DOHH2 (cell line): ENCODE results near the gene UQCRQ.

ENCODE experiments used
- EZH2phosphoT487 ChIP-seq: fragments of 200-600 bp; sonication (generic); IDR thresholded peaks from 2 replicates; pipeline ENCODE4 v1.6.1; 2017; ENCODE audit warnings: borderline replicate concordance, mild to moderate bottlenecking, antibody characterized with exemption, low read length, moderate library complexity, mixed read lengths
- TF ChIP-seq, protein P1 (sequence below): fragments of 200-600 bp; sonication (generic); IDR thresholded peaks from one replicate; pipeline ENCODE4 v1.5.1; 2014; ENCODE audit warnings: antibody characterized with exemption, mild to moderate bottlenecking, low read depth, low read length; ENCODE audit not compliant: poor library complexity, severe bottlenecking

DNA sequence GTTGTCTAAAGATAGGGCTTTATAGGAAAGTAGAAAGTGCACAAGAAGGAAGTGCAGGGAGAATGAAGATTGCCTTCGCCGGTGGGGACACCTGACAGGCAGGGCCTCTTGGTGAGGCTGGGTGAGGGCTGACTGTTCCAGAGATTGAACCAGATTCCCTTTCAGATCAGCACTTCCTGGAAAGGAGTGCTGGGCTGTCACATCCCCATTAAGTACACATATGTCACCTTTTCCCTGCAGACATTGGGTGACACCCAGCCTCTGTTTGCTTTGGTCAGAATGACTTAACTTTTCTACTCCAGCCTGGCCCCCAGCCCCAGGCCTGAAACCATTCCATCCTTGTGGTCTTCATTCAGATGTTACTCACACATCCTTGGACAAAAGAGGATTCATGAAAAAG is 28.6 kb upstream of the UQCRQ start:
- TF ChIP-seq, protein P1, sequence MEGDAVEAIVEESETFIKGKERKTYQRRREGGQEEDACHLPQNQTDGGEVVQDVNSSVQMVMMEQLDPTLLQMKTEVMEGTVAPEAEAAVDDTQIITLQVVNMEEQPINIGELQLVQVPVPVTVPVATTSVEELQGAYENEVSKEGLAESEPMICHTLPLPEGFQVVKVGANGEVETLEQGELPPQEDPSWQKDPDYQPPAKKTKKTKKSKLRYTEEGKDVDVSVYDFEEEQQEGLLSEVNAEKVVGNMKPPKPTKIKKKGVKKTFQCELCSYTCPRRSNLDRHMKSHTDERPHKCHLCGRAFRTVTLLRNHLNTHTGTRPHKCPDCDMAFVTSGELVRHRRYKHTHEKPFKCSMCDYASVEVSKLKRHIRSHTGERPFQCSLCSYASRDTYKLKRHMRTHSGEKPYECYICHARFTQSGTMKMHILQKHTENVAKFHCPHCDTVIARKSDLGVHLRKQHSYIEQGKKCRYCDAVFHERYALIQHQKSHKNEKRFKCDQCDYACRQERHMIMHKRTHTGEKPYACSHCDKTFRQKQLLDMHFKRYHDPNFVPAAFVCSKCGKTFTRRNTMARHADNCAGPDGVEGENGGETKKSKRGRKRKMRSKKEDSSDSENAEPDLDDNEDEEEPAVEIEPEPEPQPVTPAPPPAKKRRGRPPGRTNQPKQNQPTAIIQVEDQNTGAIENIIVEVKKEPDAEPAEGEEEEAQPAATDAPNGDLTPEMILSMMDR: no peak
- no peak for TF ChIP-seq EZH2phosphoT487
